ENCODE measurements around the gene KCNQ1. TPM values are rescaled to one million over a fixed set of nuclear protein-coding genes. Genes with fewer than 3 reads are reported as not detected.

Gene KCNQ1
- total RNA-seq, 4 donors from 2014 or later = 3.2 to 12.7 (median 5.5) TPM

DNA sequence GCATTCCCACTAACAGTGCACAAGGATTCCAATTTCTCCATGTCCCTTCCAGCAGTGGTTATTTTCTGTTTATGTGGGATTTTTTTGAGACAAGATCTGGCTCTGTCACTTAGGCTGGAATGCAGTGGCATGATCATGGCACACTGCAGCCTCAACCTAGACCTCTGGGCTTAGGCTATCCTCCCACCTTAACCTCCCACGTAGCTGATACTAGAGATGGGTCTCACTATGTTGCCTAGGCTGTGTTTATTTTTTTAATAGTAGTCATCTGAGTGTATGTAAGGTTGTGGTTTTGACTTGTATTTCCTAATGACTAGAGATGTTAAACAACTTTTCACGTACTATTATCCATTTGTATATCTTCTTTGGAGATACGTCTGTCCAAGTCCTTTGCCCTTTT lies 180.4 kb downstream of the KCNQ1 start:
- TF ChIP-seq, protein P1, sequence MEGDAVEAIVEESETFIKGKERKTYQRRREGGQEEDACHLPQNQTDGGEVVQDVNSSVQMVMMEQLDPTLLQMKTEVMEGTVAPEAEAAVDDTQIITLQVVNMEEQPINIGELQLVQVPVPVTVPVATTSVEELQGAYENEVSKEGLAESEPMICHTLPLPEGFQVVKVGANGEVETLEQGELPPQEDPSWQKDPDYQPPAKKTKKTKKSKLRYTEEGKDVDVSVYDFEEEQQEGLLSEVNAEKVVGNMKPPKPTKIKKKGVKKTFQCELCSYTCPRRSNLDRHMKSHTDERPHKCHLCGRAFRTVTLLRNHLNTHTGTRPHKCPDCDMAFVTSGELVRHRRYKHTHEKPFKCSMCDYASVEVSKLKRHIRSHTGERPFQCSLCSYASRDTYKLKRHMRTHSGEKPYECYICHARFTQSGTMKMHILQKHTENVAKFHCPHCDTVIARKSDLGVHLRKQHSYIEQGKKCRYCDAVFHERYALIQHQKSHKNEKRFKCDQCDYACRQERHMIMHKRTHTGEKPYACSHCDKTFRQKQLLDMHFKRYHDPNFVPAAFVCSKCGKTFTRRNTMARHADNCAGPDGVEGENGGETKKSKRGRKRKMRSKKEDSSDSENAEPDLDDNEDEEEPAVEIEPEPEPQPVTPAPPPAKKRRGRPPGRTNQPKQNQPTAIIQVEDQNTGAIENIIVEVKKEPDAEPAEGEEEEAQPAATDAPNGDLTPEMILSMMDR (IDR thresholded peaks at IDR 0.05; ENCODE audit: low read depth) = no peak

DNA sequence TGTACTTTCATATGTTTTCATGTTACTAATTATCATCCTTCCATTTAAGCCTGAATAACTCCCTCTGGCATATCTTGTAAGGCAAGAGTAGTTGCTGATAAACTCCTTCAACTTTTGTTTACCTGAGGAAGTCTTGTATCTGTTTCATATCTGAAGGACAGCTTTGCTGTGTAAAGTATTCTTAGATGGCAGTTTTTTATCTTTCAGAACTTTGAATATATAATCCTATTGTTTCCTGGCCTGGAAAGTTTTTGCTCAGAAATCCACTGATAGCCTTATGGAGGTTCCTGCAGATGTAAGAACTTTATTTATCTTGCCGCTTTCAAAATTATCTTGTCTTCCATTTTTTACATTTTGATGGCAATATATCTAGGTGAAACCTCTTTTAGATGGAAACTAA lies 185.9 kb downstream of the KCNQ1 start:
- TF ChIP-seq, protein P1 (IDR thresholded peaks at IDR 0.05; ENCODE audit: low read depth) = no peak

DNA sequence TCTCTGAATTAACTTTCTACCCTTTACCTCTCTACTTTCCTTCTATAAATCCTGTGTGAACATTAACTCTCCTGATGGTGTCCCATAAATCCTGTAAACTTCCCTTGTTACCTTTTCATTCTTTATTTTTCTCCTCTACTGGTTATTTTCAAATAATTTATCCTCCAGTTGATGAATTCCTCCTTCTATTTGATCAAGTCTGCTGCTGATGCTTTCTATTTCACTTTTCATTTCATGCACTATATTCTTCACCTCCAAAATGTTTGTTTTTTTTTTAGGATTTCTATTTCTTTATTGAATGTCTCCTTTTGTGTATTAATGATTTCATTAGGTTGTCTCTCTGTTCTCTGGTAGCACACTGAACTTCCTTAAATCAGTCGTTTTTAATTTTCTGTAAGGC lies 186.4 kb downstream of the KCNQ1 start:
- TF ChIP-seq, protein P1 (IDR thresholded peaks at IDR 0.05; ENCODE audit: low read depth) = no peak

DNA sequence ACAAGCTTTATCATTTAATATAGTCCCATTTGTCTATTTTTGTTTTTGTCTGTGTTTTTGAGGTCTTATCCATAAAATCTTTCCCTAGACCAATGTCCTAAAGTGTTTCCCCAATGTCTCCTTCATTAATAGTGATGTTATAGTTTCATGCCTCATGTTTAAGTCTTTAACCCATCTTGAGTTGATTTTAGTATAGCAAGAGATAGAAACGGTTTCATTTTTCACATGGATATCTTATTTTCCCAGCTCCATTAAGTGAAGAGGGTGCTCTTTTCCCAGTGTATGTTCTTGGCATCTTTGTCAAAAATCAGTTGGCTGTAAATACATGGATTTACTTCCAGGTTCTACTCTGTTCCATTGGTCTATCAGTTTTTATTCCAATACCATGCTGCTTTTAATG lies 196.8 kb downstream of the KCNQ1 start:
- TF ChIP-seq, protein P1 (IDR thresholded peaks at IDR 0.05; ENCODE audit: low read depth) = no peak

- TF ChIP-seq, protein P1 (IDR thresholded peaks at IDR 0.05; ENCODE audit: low read depth) = no peak
These were observed 198.9 kb downstream of the KCNQ1 start for GRCh38 chr11:2643746-2644145.

- TF ChIP-seq, protein P1 (IDR thresholded peaks at IDR 0.05; ENCODE audit: low read depth) = no peak
These were observed 200.3 kb downstream of the KCNQ1 start for GRCh38 chr11:2644844-2645778.

- TF ChIP-seq, protein P1 (IDR thresholded peaks at IDR 0.05; ENCODE audit: low read depth) = no peak
These were observed 200.9 kb downstream of the KCNQ1 start for GRCh38 chr11:2645779-2646118.
